Stimulated activated CD8-positive, alpha-beta memory T cell treated with anti-CD3 and anti-CD28 coated beads, Interleukin-4, amount 100 ng/mL, for 48 hours (primary cell): ENCODE measurements around the gene KAZN.

Experiments
- DNase-seq: peaks from one replicate; pipeline ENCODE4 v3.0.0-alpha.2; 2020

The KAZN gene

DNA sequence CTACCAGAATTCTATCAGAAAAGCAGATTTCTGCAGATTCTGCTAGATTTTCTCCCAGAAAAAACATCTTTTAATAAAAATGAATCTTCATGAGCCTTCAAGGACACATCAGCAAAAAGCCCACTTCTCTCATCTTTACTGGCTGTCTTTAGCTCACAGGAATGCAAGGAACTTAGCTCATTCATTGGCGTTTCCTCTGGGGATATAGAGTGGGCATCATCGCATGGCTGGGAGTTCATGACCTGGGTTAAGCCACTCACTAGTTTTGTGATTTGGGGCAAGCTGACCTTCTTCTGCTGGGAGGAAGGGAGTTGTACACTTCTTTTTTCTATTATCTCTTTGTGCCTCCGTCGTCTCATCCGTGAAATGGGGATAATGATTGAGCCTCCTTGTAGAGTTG is 149.7 kb downstream of the KAZN start:
- no peak for DNase-seq

DNA sequence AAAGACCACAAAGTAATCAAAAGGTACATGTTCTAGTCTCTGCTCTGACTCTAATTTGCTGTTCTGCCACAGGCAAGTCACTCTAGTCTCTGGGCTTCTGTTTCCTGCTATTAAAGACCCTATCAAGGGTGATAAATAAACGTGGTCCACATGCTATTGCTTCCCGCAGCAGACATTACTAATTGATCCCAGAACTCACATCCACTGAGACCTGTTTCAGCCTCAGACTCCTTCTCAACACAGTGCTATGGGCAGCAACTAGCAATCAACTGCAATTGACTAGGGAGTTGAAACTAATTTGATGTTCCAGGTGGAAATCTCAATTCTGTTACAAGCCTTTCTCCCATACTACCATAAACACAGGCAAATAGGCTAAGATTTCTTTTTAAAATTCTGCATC is 150.5 kb downstream of the KAZN start:
- DNase-seq = no peak

DNA sequence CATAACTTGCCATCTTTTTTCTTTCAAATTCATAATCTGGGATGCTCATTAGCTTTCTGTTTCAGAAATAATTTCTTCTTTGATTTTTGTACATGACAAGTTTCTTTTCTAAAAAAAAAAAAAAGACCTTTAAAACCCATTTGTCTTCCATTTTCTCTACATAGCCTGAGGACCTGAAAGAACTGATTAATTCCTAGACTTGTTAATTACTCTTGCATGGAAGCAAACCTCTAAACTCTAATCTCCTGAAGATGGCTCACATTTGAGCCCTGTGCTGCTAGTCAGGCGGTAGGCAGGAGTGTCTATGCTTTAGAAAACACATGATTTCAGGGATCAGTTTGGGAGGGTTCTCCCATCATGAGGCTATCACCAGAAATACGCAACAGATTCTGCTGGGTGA is 152.0 kb downstream of the KAZN start:
- DNase-seq = no peak

DNA sequence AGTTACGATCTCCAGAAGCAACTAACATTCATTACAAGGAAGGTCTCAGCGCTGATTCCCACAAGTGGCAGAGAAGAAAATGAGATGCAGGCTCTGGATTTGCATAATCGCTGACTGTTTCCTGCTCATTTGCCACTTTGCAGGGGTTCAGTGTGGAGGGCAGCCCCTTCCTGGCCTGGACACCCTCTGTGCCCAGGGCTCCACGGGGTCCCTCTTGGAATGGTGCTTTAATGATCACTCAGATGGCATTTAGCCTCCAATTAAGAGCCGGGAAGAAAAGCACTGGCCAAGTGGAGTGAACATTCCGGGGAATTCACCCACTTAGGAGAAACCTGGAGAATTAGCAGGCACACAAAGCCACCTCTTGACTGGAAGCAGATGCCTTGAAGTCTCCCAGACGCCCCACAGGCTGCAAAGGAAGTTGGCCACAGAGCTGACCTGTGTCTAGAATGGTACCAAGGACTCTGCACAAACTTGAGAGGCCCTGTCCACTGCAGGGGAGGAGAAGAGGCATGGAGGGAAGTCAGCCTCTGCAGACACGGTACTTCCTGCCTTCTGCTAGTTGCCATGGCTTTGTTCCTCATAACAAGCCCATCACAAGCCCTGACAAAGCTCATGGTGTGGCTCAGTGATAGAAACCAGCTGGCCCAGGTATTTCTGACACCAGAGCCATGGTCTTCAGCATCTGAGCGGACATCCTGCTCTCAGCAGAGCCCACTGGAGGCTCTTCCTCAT is 157.2 kb downstream of the KAZN start:
- no peak for DNase-seq

DNA sequence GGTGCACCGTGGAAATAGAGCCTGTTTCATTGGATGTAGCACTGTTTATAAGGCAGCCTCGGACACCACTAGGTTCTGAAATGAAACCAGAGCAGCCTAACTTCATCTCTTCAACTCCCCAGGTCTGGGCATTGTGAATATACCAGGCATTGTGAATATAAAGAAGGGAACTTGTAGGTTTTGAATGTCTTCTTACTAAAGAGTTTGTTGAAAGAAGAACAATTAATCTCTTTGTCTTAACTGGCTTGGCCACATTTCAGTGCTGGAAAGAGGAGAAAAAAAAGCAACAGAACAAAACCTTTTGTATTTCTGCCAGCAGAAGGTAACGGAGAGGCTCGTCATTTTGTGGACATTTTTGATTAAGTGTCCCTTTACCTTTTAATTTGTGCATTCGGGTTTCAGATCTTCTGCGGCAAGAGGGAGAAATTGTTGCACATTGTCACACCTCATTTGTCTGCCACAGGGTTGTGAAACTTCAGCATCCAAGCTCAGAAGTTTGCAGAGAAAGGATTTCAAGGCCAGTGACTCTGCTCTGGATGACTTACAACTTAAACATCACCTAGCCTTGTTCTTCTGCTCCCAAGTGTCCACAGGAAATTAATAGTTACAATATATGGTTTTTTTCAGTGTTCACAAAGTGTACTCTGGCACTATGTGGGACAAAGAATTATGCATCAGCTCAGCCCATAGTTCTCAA is 158.3 kb downstream of the KAZN start:
- no peak for DNase-seq

DNA sequence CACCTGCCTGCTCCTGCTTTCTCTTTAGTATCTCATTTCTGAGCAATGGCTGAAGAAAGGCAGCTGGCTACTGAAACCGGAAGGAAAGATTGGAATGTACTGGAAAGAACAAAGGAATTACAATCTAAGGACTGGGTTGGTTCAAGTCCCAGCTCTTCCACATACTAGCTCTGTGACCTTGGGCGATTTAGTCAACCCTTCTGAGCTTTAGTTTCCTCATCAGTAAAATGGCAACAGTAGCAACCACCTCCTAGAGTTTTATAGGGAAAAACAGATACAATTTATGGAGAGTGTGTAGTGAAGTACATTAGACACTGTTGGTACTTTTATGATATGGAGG is 158.8 kb downstream of the KAZN start:
- DNase-seq = no peak

DNA sequence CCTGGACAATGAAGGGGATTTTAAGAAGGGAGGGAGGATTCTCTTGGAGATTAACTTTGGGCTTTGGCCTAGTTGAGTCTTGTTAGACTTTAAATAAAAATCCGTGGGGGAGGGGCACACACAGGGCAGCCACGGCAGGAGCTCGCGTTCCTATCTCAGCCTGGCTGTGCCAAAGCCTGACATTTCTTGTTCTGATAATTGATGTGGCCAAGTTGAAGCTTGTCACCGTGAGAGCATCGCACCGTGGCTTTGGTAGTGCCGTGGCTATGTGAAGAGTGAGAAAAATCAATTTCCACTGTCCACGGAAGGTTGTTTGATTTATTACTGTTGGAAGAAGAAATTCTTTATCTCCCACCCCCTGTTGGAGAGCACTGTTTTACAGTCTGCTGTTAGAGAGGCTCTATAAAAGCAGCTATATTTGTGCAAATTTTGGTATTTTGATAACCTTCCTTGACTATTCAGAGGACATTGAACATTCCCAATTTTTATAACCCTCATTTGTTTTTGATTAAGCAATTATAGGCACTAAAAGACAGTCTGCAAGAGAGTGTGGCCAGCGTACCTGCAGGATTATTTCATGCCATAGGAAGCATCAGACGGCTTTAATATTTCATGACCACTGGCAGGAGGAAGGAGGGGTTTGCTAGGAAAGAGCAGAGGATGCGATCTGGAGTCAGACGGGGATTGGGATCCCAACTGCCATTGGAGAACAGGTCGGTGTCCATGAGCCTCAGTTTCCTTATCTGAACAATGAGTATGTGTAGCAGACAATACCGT is 160.7 kb downstream of the KAZN start:
- DNase-seq = no peak

DNA sequence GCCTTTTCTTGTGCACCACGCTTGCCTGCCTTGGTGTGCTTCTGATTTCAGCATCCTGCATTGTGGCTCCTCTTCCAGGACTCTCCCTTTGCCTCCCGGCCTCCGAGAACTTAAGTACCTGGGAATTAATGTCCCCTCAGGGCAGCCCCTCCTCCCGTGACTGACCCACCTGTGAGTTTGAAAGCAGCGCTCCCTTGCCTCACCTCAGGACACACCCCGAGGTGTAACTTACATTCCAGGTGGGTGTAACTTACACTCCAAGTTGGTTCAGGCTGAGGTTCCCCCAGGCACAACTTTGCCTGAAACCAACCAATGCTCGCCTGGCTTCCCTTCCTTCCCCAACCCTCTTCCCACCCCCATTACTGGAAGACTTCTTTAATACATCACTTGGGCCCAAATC is 161.4 kb downstream of the KAZN start:
- no peak for DNase-seq

DNA sequence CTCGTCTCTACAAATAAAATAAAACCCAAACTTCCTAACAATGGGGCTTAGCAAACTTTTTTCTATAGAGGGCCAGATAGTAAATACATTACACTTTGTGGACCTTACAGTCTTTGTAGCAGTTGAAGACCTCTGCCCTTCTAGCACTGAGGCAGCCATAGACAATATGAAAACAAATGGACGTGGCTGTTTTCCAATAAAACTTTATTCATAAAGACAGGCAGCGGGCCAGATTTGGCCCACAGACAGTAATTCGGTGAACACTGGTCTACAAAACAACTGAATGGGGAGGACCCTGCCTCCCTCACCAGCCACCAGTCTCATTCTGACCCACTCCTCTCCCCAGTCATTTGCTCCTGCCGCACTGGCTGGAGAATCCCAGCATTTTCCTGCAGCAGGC is 162.3 kb downstream of the KAZN start:
- no peak for DNase-seq

DNA sequence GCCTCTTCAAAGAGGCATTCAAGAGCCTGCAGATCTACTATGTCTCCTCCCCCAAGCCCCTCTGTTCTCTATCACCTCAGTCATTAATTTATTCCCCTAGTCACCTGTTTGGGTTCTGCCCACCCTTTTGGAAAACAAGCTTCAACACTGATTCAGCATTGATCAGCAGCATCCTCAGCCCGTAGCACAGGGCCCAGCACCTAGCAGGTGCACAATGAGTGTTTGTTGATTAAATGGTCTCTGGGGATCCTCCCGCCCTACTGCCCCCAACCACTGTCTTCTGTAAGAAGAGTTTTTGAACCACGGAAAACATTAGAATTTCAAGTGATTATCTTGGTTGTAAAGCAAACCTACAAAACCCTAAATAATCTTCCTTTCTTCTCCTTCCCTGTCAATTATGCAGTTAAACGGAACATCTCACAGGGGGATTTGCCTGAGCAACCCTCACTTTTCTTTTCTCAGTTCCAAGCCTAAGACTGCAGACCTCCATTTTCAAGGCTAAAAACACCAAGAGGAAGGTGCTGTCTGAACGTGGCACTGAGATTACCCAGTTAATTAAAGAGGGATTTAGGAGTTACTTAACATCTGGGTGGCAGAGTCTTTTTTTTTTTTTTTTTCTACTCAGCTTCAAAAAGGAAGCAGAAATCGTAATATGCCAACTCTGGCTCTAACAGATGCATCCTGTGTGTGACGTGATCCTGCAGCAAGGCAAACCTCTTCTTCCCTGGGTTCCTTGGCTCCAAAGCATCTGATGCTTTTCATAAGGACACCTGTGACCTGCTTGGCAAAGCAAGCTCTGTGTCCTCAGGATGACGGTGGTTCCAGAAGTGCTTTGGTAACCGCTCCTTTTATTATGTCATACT is 163.0 kb downstream of the KAZN start:
- no peak for DNase-seq

DNA sequence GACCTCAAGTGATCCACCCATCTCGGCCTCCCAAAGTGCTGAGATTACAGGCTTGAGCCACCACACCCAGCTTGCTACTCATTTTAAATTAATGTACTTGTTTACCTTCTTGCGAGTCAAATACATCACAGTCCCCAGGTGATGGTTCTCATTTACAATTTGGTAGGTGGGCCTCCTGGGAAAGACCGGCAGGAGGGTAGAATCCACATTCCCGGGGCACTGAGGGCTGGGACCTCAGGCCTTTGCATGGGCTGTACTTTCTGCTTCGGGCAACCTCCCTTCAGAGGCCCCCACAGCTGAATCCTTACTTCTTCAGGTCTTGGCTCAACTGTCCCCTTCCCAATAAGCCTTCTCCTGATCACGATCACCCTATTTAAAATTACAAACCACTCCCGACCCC is 165.5 kb downstream of the KAZN start:
- no peak for DNase-seq

DNA sequence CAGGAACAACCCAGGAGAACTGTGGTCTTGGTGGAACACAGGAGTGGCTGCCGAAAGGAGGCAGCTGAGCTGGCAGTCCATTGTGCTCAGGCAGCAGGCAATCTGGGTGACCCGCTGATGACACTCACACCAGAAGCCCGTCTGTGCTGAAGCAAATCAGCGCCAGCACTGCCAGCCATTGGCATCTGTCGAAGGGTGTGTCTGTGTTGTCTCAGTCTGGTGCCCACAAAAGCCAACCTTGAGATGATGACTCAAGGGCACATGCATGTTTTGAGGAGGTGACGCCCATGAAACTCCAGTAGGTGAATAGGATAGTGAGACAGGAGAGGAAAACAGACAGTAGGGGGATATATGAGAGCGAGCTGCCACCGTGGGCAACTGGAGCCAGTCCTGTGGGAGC is 167.3 kb downstream of the KAZN start:
- DNase-seq = no peak

DNA sequence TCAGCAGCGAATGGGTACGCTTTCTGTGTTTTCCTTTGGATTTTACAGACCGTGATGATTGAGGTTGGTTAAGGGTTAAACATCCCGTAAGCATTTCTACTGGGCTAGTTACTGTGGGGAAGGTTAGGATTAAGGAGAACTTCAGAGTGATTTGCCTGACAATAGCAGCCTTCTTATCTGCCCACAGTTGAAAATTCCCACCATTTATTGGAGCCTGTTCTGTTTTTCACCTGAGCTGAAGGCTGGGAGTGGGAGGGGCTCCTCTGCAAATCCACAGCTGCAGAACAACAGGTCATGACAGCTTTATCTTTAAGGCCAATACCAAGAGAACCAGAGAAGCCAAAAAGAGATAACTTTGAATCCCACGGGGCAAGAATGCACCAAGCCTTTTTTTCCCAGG is 168.6 kb downstream of the KAZN start:
- no peak for DNase-seq

DNA sequence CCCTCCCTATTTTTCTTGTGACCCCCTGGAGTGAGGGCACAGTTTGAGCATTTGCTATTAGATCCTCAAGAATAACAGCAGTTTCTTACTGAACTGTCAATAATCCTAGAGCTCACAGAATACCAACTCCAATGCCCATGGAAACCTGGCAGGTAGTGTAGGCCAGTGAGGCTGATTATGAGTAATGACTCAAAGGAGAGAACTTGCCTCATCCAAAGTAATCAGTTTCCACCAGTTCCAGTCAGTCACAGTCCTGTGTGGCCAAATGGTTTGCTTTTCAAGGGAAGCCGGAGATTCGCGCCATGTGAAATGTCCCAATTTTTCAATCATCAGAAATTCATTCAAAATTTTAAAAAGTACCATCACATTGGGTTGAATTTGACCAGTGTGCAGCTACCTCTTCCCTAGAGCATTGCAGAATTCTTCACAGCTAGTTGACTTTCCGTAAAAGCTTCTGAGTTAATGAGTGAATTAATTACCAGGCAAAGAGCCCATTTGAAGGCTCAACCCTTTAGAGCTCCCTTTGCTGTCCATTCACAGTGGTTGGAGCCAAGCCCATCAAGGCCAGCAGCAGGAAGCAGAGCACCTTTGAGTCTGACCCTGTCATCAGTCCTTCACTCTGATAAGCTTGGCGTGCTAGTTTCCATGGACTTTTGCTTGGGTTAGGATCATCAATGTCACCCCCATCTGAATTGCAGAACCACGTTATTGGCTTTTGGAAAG is 170.3 kb downstream of the KAZN start:
- no peak for DNase-seq

DNA sequence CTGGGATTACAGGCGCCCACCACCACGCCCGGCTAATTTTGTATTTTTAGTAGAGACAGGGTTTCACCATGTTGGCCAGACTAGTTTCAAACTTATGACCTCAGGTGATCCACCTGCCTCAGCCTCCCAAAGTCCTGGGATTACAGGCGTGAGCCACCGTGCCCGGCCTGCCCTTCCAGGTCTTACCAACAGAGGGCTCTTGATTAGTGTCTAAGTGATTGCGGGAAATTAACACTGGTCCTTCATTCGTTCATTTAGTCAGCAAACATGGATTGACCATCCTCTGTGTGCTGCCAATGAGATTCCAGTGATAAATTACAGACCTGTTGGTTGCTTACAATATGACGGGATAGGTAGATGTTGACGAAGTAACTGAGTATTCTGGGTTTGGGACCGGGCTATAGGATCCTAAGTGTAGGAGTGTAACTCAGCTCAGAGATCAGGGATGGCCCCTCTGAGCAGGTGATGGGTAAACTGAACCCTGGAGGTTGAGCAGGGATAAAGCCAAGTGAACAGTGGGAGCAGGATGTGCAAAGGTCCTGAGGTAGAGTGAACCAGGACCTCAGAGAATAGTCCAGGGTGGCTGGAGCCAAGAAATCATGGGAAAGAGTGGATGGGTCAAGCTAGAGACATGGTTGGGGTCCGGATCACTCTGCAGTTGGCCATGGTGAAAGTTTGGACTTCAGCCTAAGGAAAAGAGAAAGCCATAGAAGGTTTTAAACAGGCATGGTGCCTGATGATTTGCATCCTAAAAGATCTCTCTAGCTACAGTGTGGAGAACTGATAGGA is 171.2 kb downstream of the KAZN start:
- DNase-seq = no peak

DNA sequence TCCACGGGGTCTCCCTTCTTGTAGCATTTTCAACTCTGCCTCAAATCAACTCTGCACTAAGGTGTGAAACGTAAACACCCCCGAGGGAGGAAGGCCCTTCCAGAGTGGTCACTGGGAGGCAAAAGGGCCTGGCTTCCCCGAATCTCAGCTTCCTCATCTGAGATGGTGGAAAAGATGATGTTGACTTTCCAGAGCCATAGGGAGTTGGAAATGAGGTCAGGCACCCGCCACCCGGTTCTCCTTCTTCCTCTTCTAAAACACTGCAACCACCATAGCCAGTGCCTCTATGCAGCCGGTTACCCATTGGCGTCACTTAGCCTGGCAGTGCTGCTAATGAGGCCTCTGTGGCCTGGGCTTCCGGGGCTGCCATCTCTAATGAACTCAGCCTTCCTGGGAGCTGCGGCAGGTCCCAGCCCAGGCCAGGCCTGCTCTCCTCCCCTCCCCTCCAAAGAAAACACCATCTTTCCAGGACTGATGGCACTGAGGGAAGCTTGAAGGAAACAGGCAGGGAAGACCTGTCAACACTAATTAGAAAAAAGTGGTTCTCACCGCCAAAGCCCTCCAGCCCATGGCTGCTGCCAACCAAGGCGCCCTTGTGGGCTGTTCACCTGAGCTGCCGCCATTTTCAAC is 175.0 kb downstream of the KAZN start:
- DNase-seq = no peak

DNA sequence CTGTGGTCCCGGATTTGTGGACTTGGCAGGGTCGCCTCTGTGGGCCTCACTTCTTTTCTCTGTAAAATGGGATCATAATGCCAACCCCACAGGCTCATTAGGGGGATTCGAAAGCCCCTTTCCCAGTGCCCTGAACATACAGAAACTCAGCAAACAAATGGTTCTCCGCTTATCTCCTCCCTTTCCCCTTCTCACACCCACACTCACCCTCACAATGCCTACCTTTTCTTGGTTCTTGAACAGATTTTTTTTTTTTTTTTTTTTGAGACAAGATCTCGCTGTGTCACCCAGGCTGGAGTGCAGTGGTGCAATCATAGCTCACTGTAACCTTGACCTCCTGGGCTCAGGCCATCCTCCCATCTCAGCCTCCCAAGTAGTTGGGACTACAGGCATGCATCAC is 175.7 kb downstream of the KAZN start:
- no peak for DNase-seq

DNA sequence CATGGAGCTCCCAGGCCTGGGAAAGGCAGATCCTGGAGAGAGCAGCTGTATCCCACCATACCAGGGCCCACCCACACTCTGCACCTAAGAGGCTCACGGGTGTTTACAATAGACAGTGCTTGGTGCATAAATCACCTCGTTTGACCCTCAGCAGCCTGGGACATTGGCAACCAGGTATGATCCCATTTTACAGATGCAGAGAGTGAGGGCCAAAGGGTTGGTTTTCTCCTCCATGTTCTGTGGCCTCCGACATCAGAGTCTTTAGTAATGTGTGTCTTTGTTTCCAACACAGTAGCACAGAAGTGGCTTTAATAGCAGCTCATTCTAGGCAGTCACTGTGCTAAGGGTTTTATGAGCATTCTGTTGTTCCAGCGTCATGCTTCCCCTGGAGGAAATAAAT is 176.5 kb downstream of the KAZN start:
- DNase-seq = no peak

DNA sequence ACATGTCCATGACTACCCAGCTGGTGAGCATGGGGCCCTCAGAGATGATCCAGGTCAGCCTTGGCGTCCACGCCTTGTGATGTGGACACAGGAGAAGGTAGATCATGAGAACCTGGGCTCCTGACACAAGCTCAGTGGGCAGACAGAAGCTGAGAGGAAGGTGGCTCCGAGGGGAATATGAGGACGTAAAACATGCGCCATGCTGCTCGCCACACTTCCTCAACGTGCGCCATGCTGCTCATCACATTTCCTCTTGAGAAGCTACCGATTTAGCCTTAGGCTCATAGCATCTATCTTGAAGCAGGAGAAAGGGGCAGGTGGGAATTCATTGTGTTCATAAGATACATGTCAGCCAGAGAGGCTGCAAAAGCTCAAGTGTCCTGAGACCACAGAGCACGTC is 176.9 kb downstream of the KAZN start:
- DNase-seq = no peak

DNA sequence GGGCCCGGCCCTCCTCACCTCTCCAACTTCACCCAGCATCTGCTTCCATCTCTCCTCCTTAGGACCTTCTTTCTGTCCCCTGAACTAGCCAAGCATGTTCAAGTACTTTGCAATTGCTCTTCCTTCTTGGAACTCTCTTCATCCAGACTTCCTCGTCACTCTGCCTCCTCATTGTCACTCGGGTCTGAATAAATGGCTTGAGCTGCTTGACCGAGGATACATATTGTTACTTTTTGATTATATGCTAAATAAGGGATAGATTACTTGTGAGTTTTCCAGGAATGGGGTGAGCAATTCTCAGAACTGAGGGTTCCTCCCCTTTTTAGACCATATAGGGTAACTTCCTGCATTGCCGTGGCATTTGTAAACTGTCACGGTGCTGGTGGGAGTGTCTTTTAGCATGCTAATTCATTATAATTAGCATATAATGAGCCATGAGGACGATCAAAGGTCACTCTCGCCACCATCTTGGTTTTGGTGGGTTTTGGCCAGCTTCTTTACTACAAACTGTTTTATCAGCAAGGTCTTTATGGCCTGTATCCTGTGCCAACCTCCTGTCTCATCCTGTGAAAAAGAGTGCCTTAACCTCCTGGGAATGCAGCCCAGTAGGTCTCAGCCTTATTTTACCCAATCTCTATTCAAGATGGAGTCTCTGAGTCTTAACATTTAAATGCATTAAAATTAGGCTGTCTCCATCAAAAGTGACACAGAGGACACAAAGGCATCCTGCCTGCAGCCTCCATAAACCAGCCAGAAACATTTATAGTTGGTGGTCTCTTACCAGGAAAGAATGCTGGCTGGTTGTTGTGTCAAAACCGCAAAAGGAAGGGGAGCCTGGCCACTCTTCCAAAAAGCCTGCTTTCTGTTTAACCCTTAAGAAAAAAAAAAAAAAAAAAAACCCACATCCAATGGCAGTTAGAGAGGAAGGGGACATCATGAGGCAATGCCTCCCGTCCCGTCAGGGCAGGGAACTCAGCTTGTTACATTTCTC is 179.3 kb downstream of the KAZN start:
- no peak for DNase-seq
